Sigmoid colon (tissue), 7 donors: ENCODE results near the gene TMEM201. TPM values are rescaled to one million over a fixed set of nuclear protein-coding genes. Genes with fewer than 3 reads are reported as not detected.
A peak's percentile ranks its signal among the peaks of the same experiment; 100 is the strongest.

Experiments used
- DNase-seq: peaks from one replicate; pipeline ENCODE4 v3.0.0-alpha.2; 2019
- H3K27ac ChIP-seq, 4 donors: fragments of 200-600 bp; sonication (generic); one replicate each; pipeline ENCODE4 v1.5.1; 2016 to 2019; ENCODE audit warnings: mild to moderate bottlenecking in 1 of 4
- H3K27me3 ChIP-seq, 3 donors: fragments of 200-600 bp; sonication (generic); one replicate each; pipeline ENCODE4 v1.5.1; 2019; ENCODE audit warnings: mild to moderate bottlenecking in 1 of 3
- H3K36me3 ChIP-seq, 4 donors: fragments of 200-600 bp; sonication (generic); one replicate each; pipeline ENCODE4 v1.5.1; 2016 to 2019
- H3K4me1 ChIP-seq, 4 donors: fragments of 200-600 bp; sonication (generic); one replicate each; pipeline ENCODE4 v1.5.1; 2017 to 2019
- H3K4me3 ChIP-seq, 4 donors: fragments of 200-600 bp; sonication (generic); one replicate each; pipeline ENCODE4 v1.5.1; 2017 to 2019; ENCODE audit warnings: mild to moderate bottlenecking in 2 of 4, moderate library complexity in 1 of 4
- H3K9me3 ChIP-seq, 4 donors: fragments of 200-600 bp in 3 of 4; sonication (generic) in 3 of 4; one replicate each; pipeline versions ENCODE4 v1.5.1 to v1.6.1; 2013 to 2019
- EP300 ChIP-seq, 4 donors: sonication (generic); formaldehyde crosslinking; IDR thresholded peaks; one replicate each; pipeline ENCODE4 v1.6.1; 2017; ENCODE audit warnings: antibody characterized with exemption in 4 of 4
- POLR2A ChIP-seq, 2 donors: fragments of 450-650 bp; IDR thresholded peaks; one replicate each; pipeline ENCODE4 v1.6.1; 2016; ENCODE audit warnings: antibody characterized with exemption in 2 of 2, mild to moderate bottlenecking in 2 of 2, moderate library complexity in 2 of 2
- POLR2AphosphoS5 ChIP-seq, 4 donors: sonication (generic); formaldehyde crosslinking; IDR thresholded peaks; one replicate each; pipeline ENCODE4 v1.6.1; 2017; ENCODE audit warnings: antibody characterized with exemption in 4 of 4
- WGBS, 2 donors: extraction: QIAGEN DNeasy Blood & Tissue Kit; methylation state at CpG; one replicate each; pipeline ENCODE4 v1.1.7; 2013; 5-methylcytosine and 5-hydroxymethylcytosine counted together
- intact Hi-C: fragments of 100-400 bp; cut with DNase I; formaldehyde crosslinking; loops from one replicate; pipeline ENCODE4 v1.15.1; 2023
- polyA plus RNA-seq, 3 donors: library from polyadenylated mRNA; stranded (reverse); fragments of 200-250 nt; gene quantifications; one replicate each; pipeline ENCODE4 v1.2.3, GENCODE V29; 2013
- total RNA-seq, 4 donors: library from RNA; depleted of rRNA; stranded (reverse); fragments of >200 nt; gene quantifications; one replicate each; pipeline ENCODE4 v1.1.0, GENCODE V29; 2016
- TF ChIP-seq, protein P1 (sequence below), 4 experiments: fragments of 450-650 bp in 3 of 4; fragments of 200-600 bp in 1 of 4; IDR thresholded peaks; one replicate each; pipeline ENCODE4 v1.5.1; 2016 to 2019; ENCODE audit warnings: antibody characterized with exemption in 4 of 4, mild to moderate bottlenecking in 3 of 4, moderate library complexity in 2 of 4
- donor health status: healthy with polysubstance abuse.
- donor health status: Bipolar disorder and iron deficiency.
- donor health status: healthy.

Gene TMEM201
- total and polyA plus RNA-seq, 7 donors, result 0.23 to 7.4 (median 3.6) TPM

DNA sequence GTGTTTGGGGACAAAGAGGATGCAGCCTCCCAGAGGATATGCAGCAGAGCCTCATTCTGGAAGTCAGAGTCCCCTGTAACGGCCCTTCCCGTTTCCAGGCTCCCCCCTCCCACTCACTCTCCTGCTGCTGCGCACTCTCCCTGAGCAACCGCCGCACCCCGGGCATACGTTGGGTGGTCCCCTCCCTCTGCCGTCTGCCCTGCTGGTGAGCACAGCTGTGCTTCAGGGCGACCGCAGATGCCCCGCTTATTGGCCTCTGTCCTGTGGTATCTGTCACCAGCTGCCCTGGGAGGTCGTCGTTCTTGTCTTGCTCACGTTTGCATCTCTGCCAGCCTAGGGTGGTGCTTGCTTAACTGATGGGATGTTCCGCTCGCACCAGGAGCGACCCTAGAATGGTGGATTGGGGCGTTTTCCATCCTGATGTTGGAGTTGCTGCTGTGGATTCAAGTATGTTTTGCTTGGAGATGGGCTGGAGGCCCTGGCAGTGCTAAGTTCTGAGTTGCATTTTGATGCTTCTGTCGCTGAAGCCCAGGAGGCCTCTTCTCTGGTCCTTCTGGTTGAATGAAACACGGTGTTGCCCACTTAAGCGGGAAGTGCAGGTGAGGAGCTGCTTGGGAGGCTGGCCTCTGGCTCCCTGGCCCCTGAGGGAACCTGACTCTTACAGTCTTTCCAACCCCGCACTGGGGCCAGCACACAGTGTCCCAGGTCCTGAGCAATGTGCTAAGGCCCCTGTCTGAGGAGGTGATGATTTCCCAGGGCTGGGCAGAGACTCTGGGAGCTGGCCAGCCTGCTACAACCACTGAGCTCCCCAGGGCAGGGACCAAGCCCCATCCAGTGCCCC, 3.2 kb downstream of the TMEM201 start:
- no peaks in the 10 kb centered on the region for H3K9me3 ChIP-seq
- H3K4me3 ChIP-seq, result no peak overlapping the region
- intact Hi-C loops, result no loop called here
- no peak for TF ChIP-seq EP300 (IDR thresholded peaks at IDR 0.05)
- no peak for TF ChIP-seq POLR2A (IDR thresholded peaks at IDR 0.05)
- TF ChIP-seq POLR2AphosphoS5 (IDR thresholded peaks at IDR 0.05), result no peak
- TF ChIP-seq, protein P1, sequence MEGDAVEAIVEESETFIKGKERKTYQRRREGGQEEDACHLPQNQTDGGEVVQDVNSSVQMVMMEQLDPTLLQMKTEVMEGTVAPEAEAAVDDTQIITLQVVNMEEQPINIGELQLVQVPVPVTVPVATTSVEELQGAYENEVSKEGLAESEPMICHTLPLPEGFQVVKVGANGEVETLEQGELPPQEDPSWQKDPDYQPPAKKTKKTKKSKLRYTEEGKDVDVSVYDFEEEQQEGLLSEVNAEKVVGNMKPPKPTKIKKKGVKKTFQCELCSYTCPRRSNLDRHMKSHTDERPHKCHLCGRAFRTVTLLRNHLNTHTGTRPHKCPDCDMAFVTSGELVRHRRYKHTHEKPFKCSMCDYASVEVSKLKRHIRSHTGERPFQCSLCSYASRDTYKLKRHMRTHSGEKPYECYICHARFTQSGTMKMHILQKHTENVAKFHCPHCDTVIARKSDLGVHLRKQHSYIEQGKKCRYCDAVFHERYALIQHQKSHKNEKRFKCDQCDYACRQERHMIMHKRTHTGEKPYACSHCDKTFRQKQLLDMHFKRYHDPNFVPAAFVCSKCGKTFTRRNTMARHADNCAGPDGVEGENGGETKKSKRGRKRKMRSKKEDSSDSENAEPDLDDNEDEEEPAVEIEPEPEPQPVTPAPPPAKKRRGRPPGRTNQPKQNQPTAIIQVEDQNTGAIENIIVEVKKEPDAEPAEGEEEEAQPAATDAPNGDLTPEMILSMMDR (IDR thresholded peaks at IDR 0.05), result no peak
- peaks cover 0 to 51% (median 39%) of the 10 kb centered on the region in 4 donors for H3K4me1 ChIP-seq
- 87% methylated on average over 22 of the region's 22 CpGs for WGBS, 2 donors
- no peaks in the 10 kb centered on the region for H3K27me3 ChIP-seq
- no peak for DNase-seq
- peaks cover 0 to 2% (median under 1%) of the 10 kb centered on the region in 4 donors for H3K36me3 ChIP-seq
- no peak overlapping the region for H3K27ac ChIP-seq

- Histone ChIP-seq H3K36me3 (peaks cover 0 to 9% (median 4%) of the 10 kb centered on the region in 4 donors), H3K4me1 (peaks cover 0 to 51% (median 39%) of the 10 kb centered on the region in 4 donors), H3K27me3 (no peaks in the 10 kb centered on the region), H3K9me3 (no peaks in the 10 kb centered on the region), H3K4me3 (no peak overlapping the region), H3K27ac (no peak overlapping the region)
- TF ChIP-seq, protein P1 (IDR thresholded peaks at IDR 0.05), result no peak
- TF ChIP-seq POLR2AphosphoS5 (IDR thresholded peaks at IDR 0.05) (no peak), POLR2A (IDR thresholded peaks at IDR 0.05) (no peak), EP300 (IDR thresholded peaks at IDR 0.05) (no peak)
- DNase-seq, result no peak
- intact Hi-C loops, result no loop called here
- 84 to 89% methylated on average over 16 of the region's 16 CpGs for WGBS, 2 donors
These were observed 3.9 kb downstream of the TMEM201 start for GRCh38 chr1:9592510-9593075.

DNA sequence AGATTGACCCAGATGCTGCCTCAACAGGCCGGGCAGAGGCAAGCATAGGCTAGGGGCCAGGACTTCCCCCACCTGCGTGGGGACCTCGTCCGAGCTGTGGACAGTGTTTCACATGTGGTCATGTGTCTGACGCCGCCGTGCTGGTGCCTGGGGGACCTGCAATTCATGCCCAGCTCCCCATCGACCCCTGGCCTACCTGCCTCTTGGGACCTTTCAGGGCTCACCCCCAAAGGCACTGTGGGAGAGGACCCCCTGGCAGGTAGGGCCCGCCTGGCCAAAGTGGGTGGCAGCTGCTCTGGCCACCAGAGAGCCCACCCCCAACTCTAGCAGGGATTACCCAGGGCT, 4.4 kb downstream of the TMEM201 start:
- Histone ChIP-seq H3K27me3 (no peaks in the 10 kb centered on the region), H3K36me3 (peaks cover 0 to 14% (median 4%) of the 10 kb centered on the region in 4 donors), H3K9me3 (no peaks in the 10 kb centered on the region), H3K4me1 (peaks cover 0 to 49% (median 37%) of the 10 kb centered on the region in 4 donors), H3K27ac (peak overlapping the region in 1 of 4 donors; percentile 38), H3K4me3 (no peak overlapping the region)
- no peak for DNase-seq
- intact Hi-C loops, result no loop called here
- WGBS, 2 donors, result 68 to 81% methylated on average over 9 of the region's 9 CpGs
- no peak for TF ChIP-seq POLR2AphosphoS5 (IDR thresholded peaks at IDR 0.05)
- TF ChIP-seq POLR2A (IDR thresholded peaks at IDR 0.05), result no peak
- no peak for TF ChIP-seq EP300 (IDR thresholded peaks at IDR 0.05)
- TF ChIP-seq, protein P1 (IDR thresholded peaks at IDR 0.05), result no peak

DNA sequence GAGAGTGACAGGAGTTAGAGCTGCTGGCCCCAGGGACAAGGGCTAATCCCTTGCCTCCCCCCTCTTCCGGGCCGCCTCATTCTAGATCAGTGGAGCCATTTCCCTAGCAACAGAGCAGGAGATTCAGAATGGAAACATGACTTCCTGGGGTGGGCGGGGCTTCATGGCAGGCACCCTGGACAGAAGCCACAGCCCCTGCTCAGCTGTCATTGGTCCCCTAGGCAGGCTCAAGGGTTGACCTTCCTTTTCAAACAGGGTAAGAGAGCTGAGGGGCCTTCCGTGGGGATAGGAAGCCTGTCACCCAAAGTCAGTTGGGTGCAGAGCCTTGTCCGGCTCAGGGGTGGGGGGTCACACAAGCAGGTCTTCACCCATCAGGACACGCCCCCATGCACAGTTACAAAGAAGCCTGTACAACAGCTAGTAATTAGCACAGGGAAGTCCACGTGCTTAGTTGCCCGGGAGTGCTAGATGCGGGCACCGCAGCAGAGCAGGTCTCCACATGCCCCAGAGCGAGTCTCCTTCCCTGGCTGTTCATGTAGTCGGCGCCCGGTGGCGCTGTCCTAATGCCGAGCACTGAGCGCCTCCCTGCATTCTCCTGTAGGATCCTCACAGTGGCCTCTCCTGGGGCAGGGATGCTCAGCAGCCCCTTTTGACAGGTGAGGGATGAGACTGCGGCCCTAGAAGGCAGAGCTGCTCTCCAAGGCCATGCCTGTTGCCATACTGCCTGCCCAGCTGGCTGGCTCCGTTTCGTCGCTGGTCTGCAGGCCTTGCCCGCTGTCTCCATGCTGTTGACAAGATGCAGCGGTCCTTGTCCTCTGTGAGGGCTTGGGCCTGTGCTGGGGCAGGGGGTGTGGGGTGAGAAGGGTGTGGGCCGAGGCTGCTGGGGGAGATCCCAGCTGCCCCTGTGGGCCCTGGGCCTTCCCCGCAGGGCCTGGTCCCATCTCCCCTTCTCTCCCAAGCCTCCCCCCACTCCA, 5.1 kb downstream of the TMEM201 start:
- H3K4me1 ChIP-seq, result peaks cover 0 to 47% (median 36%) of the 10 kb centered on the region in 4 donors
- peak overlapping the region in 1 of 4 donors; percentile 38 for H3K27ac ChIP-seq
- H3K27me3 ChIP-seq, result no peaks in the 10 kb centered on the region
- 72 to 75% methylated on average over 25 of the region's 25 CpGs for WGBS, 2 donors
- peak; percentile 80 for DNase-seq
- no peaks in the 10 kb centered on the region for H3K9me3 ChIP-seq
- intact Hi-C loops, result no loop called here
- H3K36me3 ChIP-seq, result peaks cover 0 to 21% (median 4%) of the 10 kb centered on the region in 4 donors
- no peak overlapping the region for H3K4me3 ChIP-seq
- TF ChIP-seq POLR2A (IDR thresholded peaks at IDR 0.05) (no peak), EP300 (IDR thresholded peaks at IDR 0.05) (no peak), POLR2AphosphoS5 (IDR thresholded peaks at IDR 0.05) (no peak)
- TF ChIP-seq, protein P1 (IDR thresholded peaks at IDR 0.05), result no peak
